Keratinocyte (primary cell): ENCODE measurements around the gene SETD2.

Source experiments
- CTCF ChIP-seq, 3 experiments: IDR thresholded peaks in 1 of 3; conservative IDR thresholded peaks in 1 of 3; optimal IDR thresholded peaks in 1 of 3; 2 replicates in 2 of 3; 3 replicates in 1 of 3; pipeline versions ENCODE3 to v1.5.1; 2011; ENCODE audit warnings: low read length in 3 of 3, mild to moderate bottlenecking in 3 of 3, moderate library complexity in 2 of 3, control low read depth in 1 of 3, inconsistent platforms in 1 of 3; ENCODE audit not compliant: insufficient read depth in 2 of 3; ENCODE audit errors: extremely low read depth in 1 of 3
- EZH2 ChIP-seq: IDR thresholded peaks from one replicate; pipeline ENCODE4 v1.6.1; 2012; ENCODE audit warnings: inconsistent platforms, mild to moderate bottlenecking, low read length, moderate library complexity

DNA sequence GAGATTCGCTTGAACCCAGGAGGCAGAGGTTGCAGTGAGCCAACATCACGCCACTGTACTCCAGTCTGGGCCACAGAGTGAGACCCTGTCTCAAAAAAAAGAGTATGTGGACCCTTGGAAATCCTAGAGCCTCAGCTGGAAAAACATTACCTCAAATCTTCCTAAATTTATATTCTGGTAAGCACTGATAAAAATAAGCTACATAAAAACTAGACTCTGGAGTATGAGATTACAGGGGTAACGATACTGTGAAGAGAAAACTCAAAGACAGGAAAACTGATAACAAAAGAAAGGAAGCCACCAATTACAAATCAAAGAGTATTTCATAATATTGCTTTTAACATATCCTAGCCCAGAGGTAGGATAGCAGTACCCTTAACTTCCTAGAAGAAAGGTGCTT lies 30.3 kb downstream of the SETD2 start:
- TF ChIP-seq CTCF (optimal IDR thresholded peaks at IDR 0.05 in 1 of 3, IDR thresholded peaks at IDR 0.05 in 1 of 3, conservative IDR thresholded peaks at IDR 0.05 in 1 of 3; ENCODE audit: extremely low read depth in 1 of 3, insufficient read depth in 2 of 3, low read length in 3 of 3), result no peak
- no peak for TF ChIP-seq EZH2
